Left hindlimb (tissue), 1 donor: Measurements from ENCODE around the gene ZSCAN4.

ENCODE experiments used
- DNase-seq: peaks from one replicate; pipeline ENCODE4 v3.0.0-alpha.2; 2018

The ZSCAN4 gene

GRCh38 chr19:57686727-57687126 lies 18.0 kb downstream of the ZSCAN4 start:
- no peak for DNase-seq

- DNase-seq = no peak
Observed at GRCh38 chr19:57687363-57688010, 18.8 kb downstream of the ZSCAN4 start.

- no peak for DNase-seq
Observed at GRCh38 chr19:57688011-57688763, 19.5 kb downstream of the ZSCAN4 start.

GRCh38 chr19:57689750-57690149 lies 21.0 kb downstream of the ZSCAN4 start:
- DNase-seq = no peak

- DNase-seq = no peak
Observed at GRCh38 chr19:57701625-57702024, 32.9 kb downstream of the ZSCAN4 start.

- no peak for DNase-seq
Observed at GRCh38 chr19:57706346-57706745, 37.6 kb downstream of the ZSCAN4 start.

GRCh38 chr19:57708641-57709361 lies 40.1 kb downstream of the ZSCAN4 start, which contains the start of gene ZNF154:
TSS of gene ZNF154 (minus strand) at chr19:57709204. CDS start at chr19:57708971, 233 bp downstream.
- peak; percentile 88 for DNase-seq

- no peak for DNase-seq
Observed at GRCh38 chr19:57709616-57710015, 40.9 kb downstream of the ZSCAN4 start.

- no peak for DNase-seq
Observed at GRCh38 chr19:57712222-57712621, 43.5 kb downstream of the ZSCAN4 start.

GRCh38 chr19:57719424-57719823 lies 50.7 kb downstream of the ZSCAN4 start:
- no peak for DNase-seq

GRCh38 chr19:57719901-57720519 lies 51.3 kb downstream of the ZSCAN4 start:
- DNase-seq = no peak

GRCh38 chr19:57720878-57721277 lies 52.1 kb downstream of the ZSCAN4 start:
- no peak for DNase-seq
